MM.1S (cell line): ENCODE measurements around the gene CD34.

ENCODE experiments used
- DNase-seq: peaks from one replicate; pipeline ENCODE4 v3.0.0-alpha.2; 2015
- H2AFZ ChIP-seq: fragments of 300-600 bp; sonication (generic); 2 replicates; pipeline ENCODE4 v1.6.0; 2016; ENCODE audit warnings: antibody characterized with exemption, low read length
- H3F3A ChIP-seq: fragments of 300-600 bp; sonication (generic); 2 replicates; pipeline ENCODE4 v1.6.1; 2016; ENCODE audit warnings: mild to moderate bottlenecking, antibody characterized with exemption, low read length, moderate library complexity, mixed read lengths; ENCODE audit not compliant: insufficient read depth
- H3K27ac ChIP-seq: fragments of 300-600 bp; sonication (generic); 2 replicates; pipeline ENCODE4 v1.5.1; 2016; ENCODE audit warnings: mild to moderate bottlenecking, low read length
- H3K27me3 ChIP-seq: fragments of 300-600 bp; sonication (generic); replicated peaks from 2 replicates; pipeline ENCODE4 v1.6.0; 2016; ENCODE audit warnings: low read length; ENCODE audit not compliant: insufficient read depth
- H3K36me3 ChIP-seq: fragments of 300-600 bp; sonication (generic); replicated peaks from 2 replicates; pipeline ENCODE4 v1.6.1; 2016; ENCODE audit warnings: mild to moderate bottlenecking, low read length, mixed read lengths; ENCODE audit not compliant: insufficient read depth
- H3K4me1 ChIP-seq: fragments of 300-600 bp; sonication (generic); 2 replicates; pipeline ENCODE4 v1.6.1; 2016; ENCODE audit warnings: low read length, mixed read lengths
- H3K4me2 ChIP-seq: fragments of 300-600 bp; sonication (generic); 2 replicates; pipeline ENCODE4 v1.6.0; 2016; ENCODE audit warnings: low read depth, low read length
- H3K4me3 ChIP-seq: fragments of 300-600 bp; sonication (generic); 2 replicates; pipeline ENCODE4 v1.5.1; 2016; ENCODE audit warnings: low read length, mixed read lengths
- H3K79me2 ChIP-seq: fragments of 300-600 bp; sonication (generic); 2 replicates; pipeline ENCODE4 v1.6.1; 2016; ENCODE audit warnings: mixed run types, low read length, mixed read lengths
- H3K9ac ChIP-seq: fragments of 300-600 bp; sonication (generic); 2 replicates; pipeline ENCODE4 v1.6.1; 2016; ENCODE audit warnings: low read length, mixed read lengths
- H3K9me2 ChIP-seq: fragments of 300-600 bp; sonication (generic); replicated peaks from 2 replicates; pipeline ENCODE4 v1.6.1; 2016; ENCODE audit warnings: mild to moderate bottlenecking, low read length, mixed read lengths; ENCODE audit not compliant: insufficient read depth
- H3K9me3 ChIP-seq: fragments of 300-600 bp; sonication (generic); replicated peaks from 2 replicates; pipeline ENCODE4 v1.6.1; 2016; ENCODE audit warnings: mild to moderate bottlenecking, low read length, mixed read lengths; ENCODE audit not compliant: insufficient read depth
- H4K20me1 ChIP-seq: fragments of 300-600 bp; sonication (generic); 2 replicates; pipeline ENCODE4 v1.6.1; 2016; ENCODE audit warnings: mild to moderate bottlenecking, low read length, moderate library complexity, mixed read lengths; ENCODE audit not compliant: insufficient read depth
- EZH2 ChIP-seq: fragments of 300-600 bp; sonication (generic); optimal IDR thresholded peaks from 2 replicates; pipeline ENCODE3; 2017; ENCODE audit warnings: low read depth, mild to moderate bottlenecking, antibody characterized with exemption, low read length, mixed read lengths
- EZH2phosphoT487 ChIP-seq: fragments of 300-600 bp; sonication (generic); IDR thresholded peaks from 2 replicates; pipeline ENCODE4 v1.6.1; 2018; ENCODE audit warnings: antibody characterized with exemption, low read length
- TF ChIP-seq, protein P1 (sequence below): fragments of 300-600 bp; sonication (generic); IDR thresholded peaks from 2 replicates; pipeline ENCODE4 v1.5.1; 2016; ENCODE audit warnings: antibody characterized with exemption, low read length, mixed read lengths

CD34 gene

DNA sequence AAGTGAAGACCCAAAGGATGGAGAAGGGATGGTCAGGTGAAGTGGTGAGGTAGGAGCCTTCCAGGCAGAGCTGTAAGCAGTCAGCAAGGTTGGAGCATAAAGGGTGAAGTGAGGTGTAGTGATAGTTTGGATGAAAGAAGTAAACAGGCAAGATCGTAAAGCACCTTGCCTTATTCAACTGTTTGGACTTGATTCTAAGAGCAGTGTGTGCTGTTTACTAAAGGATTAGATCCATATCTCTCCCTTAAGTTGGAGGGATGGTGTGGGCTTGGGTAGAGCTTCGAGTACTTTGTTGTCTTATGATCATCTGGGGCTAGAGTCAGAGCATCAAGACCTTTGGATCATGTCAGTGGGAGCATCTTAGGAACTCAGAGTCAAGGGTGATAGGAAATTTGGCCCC is 39.8 kb upstream of the CD34 start:
- no peak for TF ChIP-seq EZH2
- TF ChIP-seq, protein P1, sequence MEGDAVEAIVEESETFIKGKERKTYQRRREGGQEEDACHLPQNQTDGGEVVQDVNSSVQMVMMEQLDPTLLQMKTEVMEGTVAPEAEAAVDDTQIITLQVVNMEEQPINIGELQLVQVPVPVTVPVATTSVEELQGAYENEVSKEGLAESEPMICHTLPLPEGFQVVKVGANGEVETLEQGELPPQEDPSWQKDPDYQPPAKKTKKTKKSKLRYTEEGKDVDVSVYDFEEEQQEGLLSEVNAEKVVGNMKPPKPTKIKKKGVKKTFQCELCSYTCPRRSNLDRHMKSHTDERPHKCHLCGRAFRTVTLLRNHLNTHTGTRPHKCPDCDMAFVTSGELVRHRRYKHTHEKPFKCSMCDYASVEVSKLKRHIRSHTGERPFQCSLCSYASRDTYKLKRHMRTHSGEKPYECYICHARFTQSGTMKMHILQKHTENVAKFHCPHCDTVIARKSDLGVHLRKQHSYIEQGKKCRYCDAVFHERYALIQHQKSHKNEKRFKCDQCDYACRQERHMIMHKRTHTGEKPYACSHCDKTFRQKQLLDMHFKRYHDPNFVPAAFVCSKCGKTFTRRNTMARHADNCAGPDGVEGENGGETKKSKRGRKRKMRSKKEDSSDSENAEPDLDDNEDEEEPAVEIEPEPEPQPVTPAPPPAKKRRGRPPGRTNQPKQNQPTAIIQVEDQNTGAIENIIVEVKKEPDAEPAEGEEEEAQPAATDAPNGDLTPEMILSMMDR, result no peak
- TF ChIP-seq EZH2phosphoT487, result no peak
- no peak overlapping the region for H3K27ac ChIP-seq
- H4K20me1 ChIP-seq, result no peaks in the 10 kb centered on the region
- H3K79me2 ChIP-seq, result no peaks in the 10 kb centered on the region
- H3K9me2 ChIP-seq, result no peaks in the 10 kb centered on the region
- no peaks in the 10 kb centered on the region for H3K36me3 ChIP-seq
- H2AFZ ChIP-seq, result no peak overlapping the region
- H3K27me3 ChIP-seq, result no peaks in the 10 kb centered on the region
- H3K4me3 ChIP-seq, result no peak overlapping the region
- H3K9me3 ChIP-seq, result no peaks in the 10 kb centered on the region
- H3K9ac ChIP-seq, result no peak overlapping the region
- H3F3A ChIP-seq, result no peaks in the 10 kb centered on the region
- H3K4me2 ChIP-seq, result no peak overlapping the region
- no peaks in the 10 kb centered on the region for H3K4me1 ChIP-seq
- DNase-seq, result no peak

DNA sequence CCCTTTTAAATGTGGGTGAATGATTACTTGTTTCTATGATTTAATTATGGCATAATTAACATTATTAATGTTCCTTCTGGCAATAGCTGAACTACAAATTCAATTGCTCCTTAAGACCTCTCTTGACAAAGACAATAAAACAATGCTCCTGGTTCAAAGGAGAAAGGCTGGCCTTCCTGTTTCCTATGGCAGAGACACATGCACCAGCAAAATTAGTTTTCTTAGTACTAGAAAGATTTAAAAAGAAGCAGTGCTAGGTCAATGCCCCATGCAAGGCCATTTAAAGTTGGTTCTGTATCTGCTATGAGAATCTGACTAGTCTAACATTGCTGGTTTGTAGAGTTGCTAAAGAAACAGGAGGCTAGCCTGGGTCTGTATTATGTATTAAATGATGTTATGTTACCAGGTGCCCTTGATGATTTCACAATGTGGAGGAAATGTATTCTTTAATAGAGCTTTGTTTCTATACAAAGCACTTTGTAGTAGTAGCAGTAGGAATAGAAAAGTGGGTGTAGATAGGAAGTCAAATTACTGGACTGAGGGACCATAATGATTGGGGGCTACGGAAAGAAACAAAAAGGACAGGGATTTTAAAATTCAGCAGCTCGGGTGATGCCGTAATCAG is 38.8 kb upstream of the CD34 start:
- Histone ChIP-seq H3K9me3 (no peaks in the 10 kb centered on the region), H3K27me3 (no peaks in the 10 kb centered on the region), H3K79me2 (no peaks in the 10 kb centered on the region), H4K20me1 (no peaks in the 10 kb centered on the region), H3K4me1 (no peaks in the 10 kb centered on the region), H3K36me3 (no peaks in the 10 kb centered on the region), H2AFZ (no peak overlapping the region), H3K4me3 (no peak overlapping the region), H3K4me2 (no peak overlapping the region), H3F3A (no peaks in the 10 kb centered on the region), H3K9me2 (no peaks in the 10 kb centered on the region), H3K9ac (no peak overlapping the region), H3K27ac (no peak overlapping the region)
- no peak for DNase-seq
- TF ChIP-seq EZH2phosphoT487, result no peak
- TF ChIP-seq, protein P1, result no peak
- TF ChIP-seq EZH2, result no peak

DNA sequence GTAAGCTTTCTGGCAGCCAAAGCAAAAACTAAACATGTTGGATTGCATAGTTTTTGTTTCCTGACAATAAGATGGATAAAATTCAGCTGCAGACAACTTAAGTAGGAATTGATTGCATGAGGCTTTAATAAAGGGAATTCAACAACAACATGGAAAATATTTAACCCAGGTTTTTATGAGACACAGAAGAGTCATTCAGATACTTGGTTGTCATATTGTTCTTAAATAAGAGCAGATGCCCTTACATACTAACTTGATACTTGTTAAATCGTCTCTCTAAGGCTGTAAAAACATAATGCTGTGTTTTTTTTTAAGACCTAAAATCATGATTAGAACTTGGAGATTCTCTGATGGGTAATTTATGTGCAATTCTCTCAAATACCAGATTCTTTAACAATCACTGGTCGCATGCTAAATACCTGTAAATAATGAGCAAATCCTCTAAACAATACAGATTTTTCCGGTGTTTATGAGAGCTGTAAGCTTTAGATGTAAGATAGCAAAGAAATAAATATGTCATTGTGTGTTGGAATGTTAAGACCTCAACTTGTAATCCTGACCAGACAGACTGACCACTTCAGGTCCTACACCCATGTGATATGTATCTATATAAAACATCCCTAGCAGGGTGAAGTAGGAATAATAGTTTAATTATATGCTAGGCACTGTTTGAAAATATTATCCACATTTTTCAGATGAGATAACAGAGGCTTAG is 37.8 kb upstream of the CD34 start:
- no peaks in the 10 kb centered on the region for H3K9me3 ChIP-seq
- no peak overlapping the region for H2AFZ ChIP-seq
- H3K27ac ChIP-seq, result no peak overlapping the region
- H3K9me2 ChIP-seq, result no peaks in the 10 kb centered on the region
- no peaks in the 10 kb centered on the region for H4K20me1 ChIP-seq
- TF ChIP-seq EZH2, result no peak
- TF ChIP-seq EZH2phosphoT487, result no peak
- TF ChIP-seq, protein P1, result no peak
- H3K79me2 ChIP-seq, result no peaks in the 10 kb centered on the region
- H3K4me2 ChIP-seq, result no peak overlapping the region
- no peaks in the 10 kb centered on the region for H3F3A ChIP-seq
- no peaks in the 10 kb centered on the region for H3K4me1 ChIP-seq
- no peak for DNase-seq
- H3K27me3 ChIP-seq, result no peaks in the 10 kb centered on the region
- no peak overlapping the region for H3K9ac ChIP-seq
- H3K36me3 ChIP-seq, result no peaks in the 10 kb centered on the region
- no peak overlapping the region for H3K4me3 ChIP-seq
